Coronary artery (tissue), 2 donors: ENCODE measurements around the gene RIPK4.

Source experiments
- DNase-seq: peaks from one replicate; pipeline ENCODE4 v3.0.0-alpha.2; 2017; ENCODE audit warnings: low spot score
- H3K27ac ChIP-seq, 2 donors: fragments of 200-600 bp; sonication (generic); one replicate each; pipeline ENCODE4 v1.5.1; 2016 to 2019
- H3K4me3 ChIP-seq: fragments of 200-600 bp; sonication (generic); 2 replicates; pipeline ENCODE4 v1.5.1; 2016; ENCODE audit warnings: mild to moderate bottlenecking, moderate library complexity
- TF ChIP-seq, protein P1 (sequence below): fragments of 200-600 bp; sonication (generic); IDR thresholded peaks from one replicate; pipeline ENCODE4 v1.5.1; 2019; ENCODE audit warnings: antibody characterized with exemption

Gene RIPK4

DNA sequence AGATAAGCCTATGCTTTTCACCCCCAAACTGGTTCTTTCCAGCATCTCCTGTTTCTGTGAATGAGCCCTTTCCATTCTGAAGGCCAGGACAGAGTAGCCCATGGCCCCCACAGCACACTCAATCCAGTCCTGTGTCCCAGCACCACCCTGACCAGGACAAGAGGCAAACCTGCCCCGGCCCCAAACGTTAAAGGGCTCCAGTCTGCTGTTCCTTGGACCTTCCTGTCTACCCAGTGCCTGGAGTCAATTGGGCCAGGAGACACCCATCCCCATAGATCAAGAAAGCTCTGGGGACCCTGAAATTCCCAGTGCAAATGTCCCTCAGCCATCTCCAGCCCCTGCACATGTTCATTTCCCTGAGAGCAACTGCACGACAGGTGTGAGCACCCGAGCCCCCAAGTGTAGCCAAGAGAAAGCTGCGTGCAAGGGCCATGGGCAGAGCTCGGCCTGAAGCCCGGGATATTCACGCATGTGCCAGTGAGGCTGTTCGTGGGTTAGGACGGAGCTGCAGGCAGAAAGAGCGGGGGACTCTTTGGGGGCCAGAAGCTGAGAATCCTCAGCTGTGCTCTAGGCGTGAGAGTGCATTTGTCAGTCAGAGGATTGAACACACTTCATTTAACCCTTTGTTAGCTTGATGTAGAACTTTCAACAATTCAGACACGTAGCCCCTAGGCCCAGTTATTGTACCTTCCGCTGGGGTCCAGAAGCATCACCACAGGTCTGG is 4.2 kb upstream of the RIPK4 start:
- Histone ChIP-seq H3K27ac (no peak overlapping the region), H3K4me3 (no peak overlapping the region)
- TF ChIP-seq, protein P1, sequence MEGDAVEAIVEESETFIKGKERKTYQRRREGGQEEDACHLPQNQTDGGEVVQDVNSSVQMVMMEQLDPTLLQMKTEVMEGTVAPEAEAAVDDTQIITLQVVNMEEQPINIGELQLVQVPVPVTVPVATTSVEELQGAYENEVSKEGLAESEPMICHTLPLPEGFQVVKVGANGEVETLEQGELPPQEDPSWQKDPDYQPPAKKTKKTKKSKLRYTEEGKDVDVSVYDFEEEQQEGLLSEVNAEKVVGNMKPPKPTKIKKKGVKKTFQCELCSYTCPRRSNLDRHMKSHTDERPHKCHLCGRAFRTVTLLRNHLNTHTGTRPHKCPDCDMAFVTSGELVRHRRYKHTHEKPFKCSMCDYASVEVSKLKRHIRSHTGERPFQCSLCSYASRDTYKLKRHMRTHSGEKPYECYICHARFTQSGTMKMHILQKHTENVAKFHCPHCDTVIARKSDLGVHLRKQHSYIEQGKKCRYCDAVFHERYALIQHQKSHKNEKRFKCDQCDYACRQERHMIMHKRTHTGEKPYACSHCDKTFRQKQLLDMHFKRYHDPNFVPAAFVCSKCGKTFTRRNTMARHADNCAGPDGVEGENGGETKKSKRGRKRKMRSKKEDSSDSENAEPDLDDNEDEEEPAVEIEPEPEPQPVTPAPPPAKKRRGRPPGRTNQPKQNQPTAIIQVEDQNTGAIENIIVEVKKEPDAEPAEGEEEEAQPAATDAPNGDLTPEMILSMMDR: no peak
- no peak for DNase-seq

- TF ChIP-seq, protein P1: no peak
- DNase-seq: peak; percentile 55
- H3K4me3 ChIP-seq: no peak overlapping the region
Measured at GRCh38 chr21:41769933-41770332, 3.1 kb upstream of the RIPK4 start.

GRCh38 chr21:41769521-41769920 is 2.7 kb upstream of the RIPK4 start:
- TF ChIP-seq, protein P1: no peak
- H3K4me3 ChIP-seq: no peak overlapping the region
- H3K27ac ChIP-seq: peak overlapping the region in 1 of 2 donors; percentile 90
- DNase-seq: peak; percentile 61

More at GRCh38 chr21:41769933-41770332, 3.1 kb upstream of the RIPK4 start:
- peak overlapping the region in 1 of 2 donors; percentile 90 for H3K27ac ChIP-seq

DNA sequence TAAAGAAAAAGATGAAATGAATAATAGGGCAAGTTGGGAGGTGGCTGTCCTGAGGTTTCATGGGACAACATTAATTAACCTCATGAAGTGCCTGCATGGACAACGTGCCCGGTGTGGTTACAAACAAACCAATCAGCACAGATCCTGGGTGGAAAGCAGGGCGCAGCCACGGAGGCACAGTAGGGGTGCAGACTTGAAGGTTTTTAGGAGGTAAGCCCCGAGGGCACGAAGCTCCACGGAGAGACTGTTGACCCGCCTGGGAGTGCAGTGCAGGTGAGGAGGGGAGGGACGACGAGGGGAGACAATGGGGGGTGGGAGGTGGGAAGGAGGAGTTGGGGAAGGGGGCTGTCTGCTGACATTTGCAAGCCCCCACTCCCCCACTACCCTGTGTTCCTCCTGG is 2.3 kb upstream of the RIPK4 start:
- DNase-seq: peak; percentile 67
- H3K4me3 ChIP-seq: peak overlapping the region; percentile 75

DNA sequence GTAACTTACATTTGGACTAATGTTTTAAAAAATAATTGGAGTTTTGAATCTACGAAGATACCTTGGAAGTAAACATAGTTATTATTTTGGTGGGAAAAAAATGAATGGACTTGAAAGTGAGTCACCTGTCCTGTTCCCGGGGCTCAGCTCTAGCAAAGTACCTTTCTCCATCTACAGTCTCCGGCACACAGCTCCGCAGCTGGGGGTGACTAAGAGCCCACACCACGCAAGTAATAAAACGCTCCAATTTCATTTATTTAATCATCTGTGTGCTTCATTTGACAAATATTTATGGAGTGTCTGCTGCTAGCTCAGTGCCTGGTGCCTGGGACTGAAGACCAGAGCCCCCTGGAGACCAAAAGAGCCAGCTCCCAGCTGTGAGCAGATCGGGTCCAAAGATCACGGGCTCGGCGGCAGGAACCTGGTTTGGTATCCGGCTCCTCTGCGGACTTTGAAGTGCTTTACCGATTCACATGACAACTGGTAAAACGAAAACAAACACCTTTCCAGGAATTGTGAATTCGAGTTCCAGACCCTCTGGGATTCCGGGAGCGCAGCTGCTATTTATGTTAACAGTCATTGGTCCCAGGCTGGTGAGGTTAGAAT is 1.7 kb upstream of the RIPK4 start:
- Histone ChIP-seq H3K27ac (peak overlapping the region; percentile 65 to 90), H3K4me3 (peak overlapping the region; percentile 75)
- TF ChIP-seq, protein P1: no peak

More for the DNA sequence above, 2.3 kb upstream of the RIPK4 start:
- peak overlapping the region; percentile 65 to 90 for H3K27ac ChIP-seq
- TF ChIP-seq, protein P1: no peak

GRCh38 chr21:41767606-41768436 is 969 bp upstream of the RIPK4 start:
- DNase-seq: peak; percentile 74
- Histone ChIP-seq H3K27ac (peak overlapping the region; percentile 65 to 90), H3K4me3 (peak overlapping the region; percentile 75)

More for the DNA sequence above, 1.7 kb upstream of the RIPK4 start:
- peak; percentile 73 for DNase-seq

More at GRCh38 chr21:41767606-41768436, 969 bp upstream of the RIPK4 start:
- TF ChIP-seq, protein P1: no peak
